A549 (cell line): ENCODE results near the gene MRPL55. TPM values are rescaled to one million over a fixed set of nuclear protein-coding genes. Genes with fewer than 3 reads are reported as not detected.

ENCODE experiments used
- ATAC-seq, 2 experiments: fragments of 200-7000 bp in 1 of 2; fragments of >200 bp in 1 of 2; cut with Nextera tagmentation in 1 of 2; cut with Tn5 transposase in 1 of 2; 3 replicates each; pipeline versions ENCODE4 v1.8.0 to v1.9.1; 2018 to 2020; ENCODE audit warnings: mild to moderate bottlenecking in 1 of 2, moderate library complexity in 1 of 2
- CTCF ChIA-PET: fragments of 300-600 bp; sonication (Branson Sonifier 250); formaldehyde crosslinking; extraction: SDS; loops from one replicate; lab custom pipeline; 2021; ENCODE audit warnings: antibody characterized with exemption, inconsistent platforms; lab: Yijun Ruan, JAX
- POLR2A ChIA-PET: fragments of 350-600 bp; formaldehyde crosslinking; extraction: SDS; loops from one replicate; lab custom pipeline; 2021; ENCODE audit warnings: antibody characterized with exemption, inconsistent platforms; lab: Yijun Ruan, JAX
- DNase-seq, 2 experiments: peaks; one replicate each; pipeline versions ENCODE4 v3.0.0 to v3.0.0-alpha.2; 2011 to 2016; ENCODE audit warnings: low read depth in 1 of 2, low spot score in 1 of 2
- FAIRE-seq: peaks from 2 replicates; lab custom pipeline; 2011; peaks lifted over from hg19 to GRCh38; lab: Jason Lieb, UNC
- H3K27ac ChIP-seq, 2 experiments: fragments of >200 bp; sonication (Bioruptor Twin); formaldehyde crosslinking; 3 replicates each; pipeline ENCODE4 v1.5.1; 2016 to 2017
- H3K4me1 ChIP-seq: fragments of >200 bp; sonication (Bioruptor Twin); formaldehyde crosslinking; 3 replicates; pipeline ENCODE4 v1.6.1; 2016
- H3K4me2 ChIP-seq: fragments of >200 bp; sonication (Bioruptor Twin); formaldehyde crosslinking; 3 replicates; pipeline ENCODE4 v1.6.1; 2016
- H3K4me3 ChIP-seq: fragments of >200 bp; sonication (Bioruptor Twin); formaldehyde crosslinking; 3 replicates; pipeline ENCODE4 v1.5.1; 2016
- H3K9me3 ChIP-seq: fragments of >200 bp; sonication (Bioruptor Twin); formaldehyde crosslinking; 3 replicates; pipeline ENCODE4 v1.6.1; 2016
- CBX2 ChIP-seq: fragments of 200-600 bp; sonication (generic); IDR thresholded peaks from 2 replicates; pipeline ENCODE4 v1.6.1; 2016; ENCODE audit warnings: low read depth, mild to moderate bottlenecking, borderline replicate concordance
- CHD4 ChIP-seq: fragments of 200-600 bp; sonication (generic); IDR thresholded peaks from 2 replicates; pipeline ENCODE4 v1.6.1; 2016; ENCODE audit warnings: antibody characterized with exemption, mild to moderate bottlenecking, borderline replicate concordance
- EHF ChIP-seq: fragments of 250-450 bp; sonication (Bioruptor Pico); IDR thresholded peaks from 2 replicates; pipeline ENCODE4 v1.5.0; 2020; ENCODE audit warnings: mild to moderate bottlenecking
- EP300 ChIP-seq, 2 experiments: fragments of >200 bp; sonication (Bioruptor Twin); formaldehyde crosslinking; IDR thresholded peaks; 2 replicates in 1 of 2; 3 replicates in 1 of 2; pipeline ENCODE4 v1.6.1; 2016 to 2017
- ESRRA ChIP-seq: fragments of 150-350 bp; IDR thresholded peaks from 2 replicates; pipeline ENCODE4 v1.6.1; 2014; ENCODE audit warnings: mild to moderate bottlenecking, low read length, borderline replicate concordance
- FOSB ChIP-seq: fragments of 250-450 bp; sonication (Bioruptor Pico); IDR thresholded peaks from 2 replicates; pipeline ENCODE4 v1.5.0; 2020; ENCODE audit warnings: mild to moderate bottlenecking, moderate library complexity
- HDAC2 ChIP-seq: fragments of 200-600 bp; sonication (generic); IDR thresholded peaks from 2 replicates; pipeline ENCODE4 v1.6.1; 2016
- HOXB5 ChIP-seq: fragments of 250-450 bp; sonication (Bioruptor Pico); IDR thresholded peaks from 2 replicates; pipeline ENCODE4 v1.5.0; 2020; ENCODE audit warnings: mild to moderate bottlenecking, moderate library complexity
- JUN ChIP-seq, 2 experiments: fragments of >200 bp; sonication (Bioruptor Twin); formaldehyde crosslinking; IDR thresholded peaks; 2 replicates in 1 of 2; 3 replicates in 1 of 2; pipeline ENCODE4 v1.6.1; 2016 to 2017
- MYC ChIP-seq: IDR thresholded peaks from 2 replicates; pipeline ENCODE4 v1.6.1; 2012; ENCODE audit warnings: mild to moderate bottlenecking, inconsistent platforms, low read length, improper control_type of control experiment, borderline replicate concordance
- NPAS2 ChIP-seq: fragments of 250-450 bp; sonication (Bioruptor Pico); IDR thresholded peaks from 2 replicates; pipeline ENCODE4 v1.8.0; 2022; ENCODE audit warnings: mild to moderate bottlenecking, moderate library complexity, borderline replicate concordance
- PHF8 ChIP-seq: fragments of 200-600 bp; sonication (generic); IDR thresholded peaks from 2 replicates; pipeline ENCODE4 v1.6.1; 2016; ENCODE audit warnings: low read depth, mild to moderate bottlenecking, antibody characterized with exemption, moderate library complexity, borderline replicate concordance
- POLR2A ChIP-seq: IDR thresholded peaks from 2 replicates; pipeline ENCODE4 v1.6.1; 2012; ENCODE audit warnings: mild to moderate bottlenecking, low read length
- POLR2AphosphoS2 ChIP-seq: conservative IDR thresholded peaks from 2 replicates; pipeline ENCODE4 v1.6.1; 2012; ENCODE audit warnings: low read length, improper control_type of control experiment, inconsistent platforms
- RFX5 ChIP-seq: fragments of 450-650 bp; IDR thresholded peaks from 2 replicates; pipeline ENCODE4 v1.7.1; 2014; ENCODE audit warnings: antibody characterized with exemption, mild to moderate bottlenecking, moderate library complexity
- RNF2 ChIP-seq: fragments of 200-600 bp; sonication (generic); IDR thresholded peaks from 2 replicates; pipeline ENCODE4 v1.6.1; 2016; ENCODE audit warnings: low read depth, mild to moderate bottlenecking, antibody characterized with exemption, moderate library complexity, borderline replicate concordance
- SMC3 ChIP-seq: fragments of >200 bp; sonication (Bioruptor Twin); formaldehyde crosslinking; IDR thresholded peaks from 3 replicates; pipeline ENCODE4 v1.6.1; 2018; ENCODE audit warnings: inconsistent platforms
- SREBF2 ChIP-seq: fragments of 450-650 bp; IDR thresholded peaks from 2 replicates; pipeline ENCODE4 v1.6.1; 2014; ENCODE audit warnings: mild to moderate bottlenecking, moderate library complexity
- TFCP2L1 ChIP-seq: fragments of 250-450 bp; sonication (Bioruptor Pico); IDR thresholded peaks from 2 replicates; pipeline ENCODE4 v1.5.0; 2021; ENCODE audit warnings: mild to moderate bottlenecking
- ZSCAN20 ChIP-seq: fragments of 250-450 bp; sonication (Bioruptor Pico); IDR thresholded peaks from 2 replicates; pipeline ENCODE4 v1.8.0; 2022; ENCODE audit warnings: mild to moderate bottlenecking, moderate library complexity
- WGBS: methylation state at CpG from one replicate; pipeline ENCODE4 v1.1.6; 2017; ENCODE audit errors: missing lambda C conversion rate; 5-methylcytosine and 5-hydroxymethylcytosine counted together
- polyA plus RNA-seq, 4 experiments: library from polyadenylated mRNA; depleted of rRNA in 3 of 4; stranded (reverse); fragments of >200 nt; fragmentation: RNase III in 1 of 4; extraction: RNeasy Plus Mini Kit Qiagen cat#74134 plus additional on column Dnase treatment in 1 of 4; gene quantifications; 2 replicates in 3 of 4; 3 replicates in 1 of 4; pipeline ENCODE4 v1.2.3, GENCODE V29; 2011 to 2017
- TF ChIP-seq, protein P1 (sequence below): fragments of 450-650 bp; IDR thresholded peaks from 2 replicates; pipeline ENCODE4 v1.6.1; 2014; ENCODE audit warnings: antibody characterized with exemption
- TF ChIP-seq, protein P2 (sequence below): fragments of >200 bp; sonication (Bioruptor Twin); formaldehyde crosslinking; IDR thresholded peaks from 3 replicates; pipeline ENCODE4 v1.5.1; 2016
- TF ChIP-seq, protein P3 (sequence below): fragments of >200 bp; sonication (Bioruptor Twin); formaldehyde crosslinking; IDR thresholded peaks from 2 replicates; pipeline ENCODE4 v1.6.1; 2016
- TF ChIP-seq, protein P4 (sequence below): fragments of 250-450 bp; sonication (Bioruptor Pico); IDR thresholded peaks from 2 replicates; pipeline ENCODE4 v1.5.0; 2020; ENCODE audit warnings: low read depth, mild to moderate bottlenecking, moderate library complexity
- TF ChIP-seq, protein P5 (sequence below): fragments of 250-450 bp; sonication (Bioruptor Pico); IDR thresholded peaks from 2 replicates; pipeline ENCODE4 v1.5.0; 2021; ENCODE audit warnings: mild to moderate bottlenecking, moderate library complexity, borderline replicate concordance

The MRPL55 gene
- polyA plus RNA-seq, 2 of the 4 experiments (the other 2 are of a cell fraction) = 54.2 to 80.0 TPM

DNA sequence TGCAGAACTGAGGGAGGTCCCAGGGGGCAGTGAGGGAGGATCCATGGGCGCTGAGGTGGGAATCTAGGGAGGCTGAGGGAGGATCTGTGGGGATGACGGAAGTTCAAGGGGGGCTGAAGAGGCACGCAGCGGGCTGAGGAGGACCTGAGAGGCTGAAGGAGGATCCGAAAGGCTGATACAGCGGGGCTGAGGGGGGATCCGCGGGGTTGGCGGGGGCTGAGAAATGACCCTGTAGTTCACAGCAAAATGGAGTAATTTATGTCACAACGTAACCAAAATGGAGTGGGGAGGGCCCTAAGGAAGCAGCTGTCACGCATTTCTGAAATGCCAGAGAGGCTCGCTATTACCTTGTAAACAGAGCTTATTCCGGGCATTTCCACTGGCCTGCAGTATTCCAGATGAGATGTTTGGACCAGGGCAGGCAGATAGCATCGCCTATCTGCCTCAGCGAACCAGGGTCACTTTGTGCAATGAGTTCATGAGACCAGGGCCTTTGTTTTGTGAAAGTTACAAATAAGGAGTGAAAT, 926 bp upstream of the MRPL55 start:
- no peak for ATAC-seq
- H3K4me1 ChIP-seq = peaks cover 12% of the 10 kb centered on the region; the same call in 2 of the 3 replicates
- H3K27ac ChIP-seq = peak overlapping the region; percentile 86 to 94
- DNase-seq = no peak
- peak overlapping the region; percentile 98 for H3K4me3 ChIP-seq
- H3K9me3 ChIP-seq = no peaks in the 10 kb centered on the region
- no peak for TF ChIP-seq SMC3
- TF ChIP-seq EHF (CRISPR knock-in tag) = no peak
- no peak for TF ChIP-seq MYC
- TF ChIP-seq HDAC2 = no peak
- TF ChIP-seq, protein P1, sequence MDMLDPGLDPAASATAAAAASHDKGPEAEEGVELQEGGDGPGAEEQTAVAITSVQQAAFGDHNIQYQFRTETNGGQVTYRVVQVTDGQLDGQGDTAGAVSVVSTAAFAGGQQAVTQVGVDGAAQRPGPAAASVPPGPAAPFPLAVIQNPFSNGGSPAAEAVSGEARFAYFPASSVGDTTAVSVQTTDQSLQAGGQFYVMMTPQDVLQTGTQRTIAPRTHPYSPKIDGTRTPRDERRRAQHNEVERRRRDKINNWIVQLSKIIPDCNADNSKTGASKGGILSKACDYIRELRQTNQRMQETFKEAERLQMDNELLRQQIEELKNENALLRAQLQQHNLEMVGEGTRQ = no peak
- TF ChIP-seq, protein P2, sequence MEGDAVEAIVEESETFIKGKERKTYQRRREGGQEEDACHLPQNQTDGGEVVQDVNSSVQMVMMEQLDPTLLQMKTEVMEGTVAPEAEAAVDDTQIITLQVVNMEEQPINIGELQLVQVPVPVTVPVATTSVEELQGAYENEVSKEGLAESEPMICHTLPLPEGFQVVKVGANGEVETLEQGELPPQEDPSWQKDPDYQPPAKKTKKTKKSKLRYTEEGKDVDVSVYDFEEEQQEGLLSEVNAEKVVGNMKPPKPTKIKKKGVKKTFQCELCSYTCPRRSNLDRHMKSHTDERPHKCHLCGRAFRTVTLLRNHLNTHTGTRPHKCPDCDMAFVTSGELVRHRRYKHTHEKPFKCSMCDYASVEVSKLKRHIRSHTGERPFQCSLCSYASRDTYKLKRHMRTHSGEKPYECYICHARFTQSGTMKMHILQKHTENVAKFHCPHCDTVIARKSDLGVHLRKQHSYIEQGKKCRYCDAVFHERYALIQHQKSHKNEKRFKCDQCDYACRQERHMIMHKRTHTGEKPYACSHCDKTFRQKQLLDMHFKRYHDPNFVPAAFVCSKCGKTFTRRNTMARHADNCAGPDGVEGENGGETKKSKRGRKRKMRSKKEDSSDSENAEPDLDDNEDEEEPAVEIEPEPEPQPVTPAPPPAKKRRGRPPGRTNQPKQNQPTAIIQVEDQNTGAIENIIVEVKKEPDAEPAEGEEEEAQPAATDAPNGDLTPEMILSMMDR = no peak
- TF ChIP-seq EP300 (IDR thresholded peaks at IDR 0.05) = no peak
- no peak for TF ChIP-seq FOSB (CRISPR knock-in tag)
- TF ChIP-seq ZSCAN20 (CRISPR knock-in tag) = no peak
- no peak for TF ChIP-seq CBX2
- no peak for TF ChIP-seq RNF2
- TF ChIP-seq JUN (IDR thresholded peaks at IDR 0.05) = no peak
- no peak for TF ChIP-seq CHD4
- TF ChIP-seq NPAS2 (CRISPR knock-in tag) = no peak
- no peak for TF ChIP-seq POLR2A
- no peak for TF ChIP-seq ESRRA
- TF ChIP-seq RFX5 = no peak
- CTCF ChIA-PET = interaction anchor here (0.8 to 2.4 kb wide), 6 partner anchors 17 to 406 kb away, joined by 3 to 23 read pairs (median 4); partner anchors contain the start of gene WNT3A
- POLR2A ChIA-PET = interaction anchor here (0.6 to 1.8 kb wide), 4 partner anchors 11 to 397 kb away, joined by 3 to 6 read pairs (median 4); partner anchors contain the start of genes GUK1 and IBA57
- no peak for FAIRE-seq
- peak overlapping the region; percentile 84 for H3K4me2 ChIP-seq
- WGBS = 66% methylated on average over 14 of the region's 15 CpGs

DNA sequence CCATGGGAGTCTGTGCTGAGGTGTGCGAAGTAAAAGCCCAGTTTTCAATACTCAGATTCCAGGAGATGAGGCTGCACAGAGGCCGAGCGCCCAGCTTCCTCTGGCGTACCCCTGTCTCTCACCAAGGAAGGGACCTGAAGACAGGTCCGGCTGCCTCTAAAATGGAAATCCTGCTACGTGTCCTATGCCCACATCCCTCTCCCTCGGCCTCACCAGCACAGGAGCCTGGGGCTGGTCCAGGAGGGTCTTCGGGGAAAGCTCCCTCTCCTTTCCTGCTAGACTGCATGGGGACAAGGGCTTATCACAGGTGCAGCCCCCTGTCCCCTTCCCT, 392 bp downstream of the MRPL55 start:
- TF ChIP-seq, protein P3, sequence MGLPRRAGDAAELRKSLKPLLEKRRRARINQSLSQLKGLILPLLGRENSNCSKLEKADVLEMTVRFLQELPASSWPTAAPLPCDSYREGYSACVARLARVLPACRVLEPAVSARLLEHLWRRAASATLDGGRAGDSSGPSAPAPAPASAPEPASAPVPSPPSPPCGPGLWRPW = no peak
- TF ChIP-seq SREBF2 (no peak), CBX2 (no peak), EP300 (IDR thresholded peaks at IDR 0.05) (no peak), HOXB5 (no peak), HDAC2 (no peak), PHF8 (no peak), POLR2AphosphoS2 (no peak), TFCP2L1 (CRISPR knock-in tag) (no peak), SMC3 (no peak)
- TF ChIP-seq, protein P4, sequence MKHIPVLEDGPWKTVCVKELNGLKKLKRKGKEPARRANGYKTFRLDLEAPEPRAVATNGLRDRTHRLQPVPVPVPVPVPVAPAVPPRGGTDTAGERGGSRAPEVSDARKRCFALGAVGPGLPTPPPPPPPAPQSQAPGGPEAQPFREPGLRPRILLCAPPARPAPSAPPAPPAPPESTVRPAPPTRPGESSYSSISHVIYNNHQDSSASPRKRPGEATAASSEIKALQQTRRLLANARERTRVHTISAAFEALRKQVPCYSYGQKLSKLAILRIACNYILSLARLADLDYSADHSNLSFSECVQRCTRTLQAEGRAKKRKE (CRISPR knock-in tag) = no peak
- TF ChIP-seq, protein P5, sequence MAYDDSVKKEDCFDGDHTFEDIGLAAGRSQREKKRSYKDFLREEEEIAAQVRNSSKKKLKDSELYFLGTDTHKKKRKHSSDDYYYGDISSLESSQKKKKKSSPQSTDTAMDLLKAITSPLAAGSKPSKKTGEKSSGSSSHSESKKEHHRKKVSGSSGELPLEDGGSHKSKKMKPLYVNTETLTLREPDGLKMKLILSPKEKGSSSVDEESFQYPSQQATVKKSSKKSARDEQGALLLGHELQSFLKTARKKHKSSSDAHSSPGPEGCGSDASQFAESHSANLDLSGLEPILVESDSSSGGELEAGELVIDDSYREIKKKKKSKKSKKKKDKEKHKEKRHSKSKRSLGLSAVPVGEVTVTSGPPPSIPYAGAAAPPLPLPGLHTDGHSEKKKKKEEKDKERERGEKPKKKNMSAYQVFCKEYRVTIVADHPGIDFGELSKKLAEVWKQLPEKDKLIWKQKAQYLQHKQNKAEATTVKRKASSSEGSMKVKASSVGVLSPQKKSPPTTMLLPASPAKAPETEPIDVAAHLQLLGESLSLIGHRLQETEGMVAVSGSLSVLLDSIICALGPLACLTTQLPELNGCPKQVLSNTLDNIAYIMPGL = no peak
- ChIA-PET CTCF (interaction anchor here (0.6 to 1.8 kb wide), 5 partner anchors 14 to 109 kb away, joined by 3 to 4 read pairs (median 3); no protein-coding TSS in a partner anchor), POLR2A (no interaction called here)
- H3K4me1 ChIP-seq = peaks cover 13% of the 10 kb centered on the region
- H3K4me3 ChIP-seq = peak overlapping the region; percentile 98
- no peaks in the 10 kb centered on the region for H3K9me3 ChIP-seq
- no peak for FAIRE-seq
- peak in 1 of 2 experiments; percentile 5; a peak in 1 of 6 replicates for ATAC-seq
- DNase-seq = no peak
- H3K4me2 ChIP-seq = peak overlapping the region; percentile 95
- 2% methylated on average over 7 of the region's 8 CpGs for WGBS
- H3K27ac ChIP-seq = peak overlapping the region; percentile 90 to 94
